ENCODE measurements around the gene GPR37L1.
A peak's percentile ranks its signal among the peaks of the same experiment; 100 is the strongest.
"Not testable (repeated sequence)": the region's sequence is repeated elsewhere in the genome, so short reads cannot be mapped to it uniquely, and the experiment has no call there.

The GPR37L1 gene

GRCh38 chr1:202107801-202108731 is 14.7 kb upstream of the GPR37L1 start:
- peak; percentile 87 for DNase-seq

GRCh38 chr1:202110977-202111376 is 11.7 kb upstream of the GPR37L1 start:
- no peak for DNase-seq

- DNase-seq, result not testable (repeated sequence)
Observed at GRCh38 chr1:202111589-202111988, 11.1 kb upstream of the GPR37L1 start.

- no peak for DNase-seq
Observed at GRCh38 chr1:202112859-202113689, 9.6 kb upstream of the GPR37L1 start.

- DNase-seq, result no peak
Observed at GRCh38 chr1:202113690-202114300, 8.9 kb upstream of the GPR37L1 start.

- DNase-seq, result no peak
Observed at GRCh38 chr1:202116287-202116686, 6.4 kb upstream of the GPR37L1 start.

GRCh38 chr1:202117898-202118371 is 4.8 kb upstream of the GPR37L1 start:
- DNase-seq, result no peak

- no peak for DNase-seq
Observed at GRCh38 chr1:202121006-202121405, 1.7 kb upstream of the GPR37L1 start.

GRCh38 chr1:202123336-202123813 is 658 bp downstream of the GPR37L1 start:
- no peak for DNase-seq

- DNase-seq, result peak; percentile 39
Observed at GRCh38 chr1:202124142-202124541, 1.4 kb downstream of the GPR37L1 start.

- no peak for DNase-seq
Observed at GRCh38 chr1:202125611-202126010, 2.9 kb downstream of the GPR37L1 start.

GRCh38 chr1:202126426-202126825 is 3.7 kb downstream of the GPR37L1 start:
- no peak for DNase-seq

- no peak for DNase-seq
Observed at GRCh38 chr1:202127061-202127460, 4.3 kb downstream of the GPR37L1 start.

GRCh38 chr1:202127836-202128622 is 5.3 kb downstream of the GPR37L1 start:
- DNase-seq, result no peak

GRCh38 chr1:202129453-202130296 is 7.0 kb downstream of the GPR37L1 start:
- no peak for DNase-seq

- no peak for DNase-seq
Observed at GRCh38 chr1:202130297-202130721, 7.6 kb downstream of the GPR37L1 start.

GRCh38 chr1:202130816-202131522 is 8.3 kb downstream of the GPR37L1 start:
- DNase-seq, result no peak

- no peak for DNase-seq
Observed at GRCh38 chr1:202131956-202132821, 9.5 kb downstream of the GPR37L1 start.

GRCh38 chr1:202133001-202133400 is 10.3 kb downstream of the GPR37L1 start:
- no peak for DNase-seq

Data from NCI-H2171 (cell line).